Measurements from ENCODE around the gene CPSF4L. TPM values are rescaled to one million over a fixed set of nuclear protein-coding genes. Genes with fewer than 3 reads are reported as not detected.

The CPSF4L gene
- total and polyA plus RNA-seq, 2 of the 13 experiments (the other 11 are each of a cell fraction or from before 2014, with no cell fraction given) = 0.73 to 1.6 TPM

DNA sequence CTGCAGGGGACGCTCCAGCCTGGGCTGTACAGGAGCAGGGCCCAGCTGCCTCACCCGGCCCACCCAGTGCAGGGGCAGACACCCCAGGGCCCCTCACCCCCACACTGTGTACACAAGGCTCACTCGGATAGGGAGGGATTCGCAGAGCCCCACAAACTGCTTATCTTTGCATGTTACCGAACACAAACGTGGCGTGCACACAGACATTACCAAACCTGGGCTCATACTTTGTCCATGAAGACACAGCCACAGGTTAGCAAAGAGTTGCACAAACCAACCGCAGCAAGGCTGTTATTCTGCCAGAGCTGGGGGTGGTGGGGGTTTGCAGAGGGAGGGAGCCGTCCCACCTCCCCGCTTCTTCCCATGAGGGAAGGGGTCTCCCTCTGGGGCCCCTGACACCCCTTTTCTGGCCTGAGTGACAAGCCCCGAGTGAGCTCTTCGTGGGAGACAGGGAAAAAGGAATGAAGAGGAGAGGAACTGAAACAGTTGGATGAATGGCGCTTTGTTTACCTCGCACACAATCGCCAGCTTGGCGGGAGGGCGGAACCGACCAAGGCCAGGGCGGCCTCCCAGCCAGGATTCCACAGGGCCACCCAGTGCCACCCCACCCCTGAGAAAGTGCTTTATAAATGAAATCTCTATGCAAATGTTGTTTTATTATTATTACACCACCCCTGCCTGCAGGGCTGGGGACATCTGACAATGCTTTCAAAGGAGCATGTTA lies 434 bp upstream of the CPSF4L start (continued):
- TF ChIP-seq ZBTB33 (CRISPR knock-in tag; IDR thresholded peaks at IDR 0.05) (peak; percentile 47; the same call in 1 of the 2 replicates), HOXA3 (CRISPR knock-in tag; IDR thresholded peaks at IDR 0.05) (peak; percentile 73), RFX5 (IDR thresholded peaks at IDR 0.05; ENCODE audit: low read depth, low read length) (peak; percentile 35; the same call in 1 of the 2 replicates), ZFP1 (CRISPR knock-in tag; IDR thresholded peaks at IDR 0.05) (no peak), ZNF432 (CRISPR knock-in tag; IDR thresholded peaks at IDR 0.05; ENCODE audit: borderline replicate concordance) (no peak; the same call in 1 of the 2 replicates), ZNF251 (CRISPR knock-in tag; IDR thresholded peaks at IDR 0.05) (no peak), RCOR2 (CRISPR knock-in tag; IDR thresholded peaks at IDR 0.05) (0 out of 2 replicates have a peak, but pooled peaks have one; percentile 3), ZNF607 (CRISPR knock-in tag; IDR thresholded peaks at IDR 0.05; ENCODE audit: borderline replicate concordance) (no peak), SIN3B (IDR thresholded peaks at IDR 0.05; ENCODE audit: low read length) (no peak), ZNF614 (CRISPR knock-in tag; IDR thresholded peaks at IDR 0.05; ENCODE audit: borderline replicate concordance) (no peak; the same call in none of the 2 replicates), HNF1A (IDR thresholded peaks at IDR 0.05; ENCODE audit: low read depth) (peak; percentile 10), HNF1A (CRISPR knock-in tag; IDR thresholded peaks at IDR 0.05; ENCODE audit: borderline replicate concordance) (peak; percentile 84), MAFG (CRISPR knock-in tag; IDR thresholded peaks at IDR 0.05) (no peak), KAT8 (CRISPR knock-in tag; IDR thresholded peaks at IDR 0.05) (peak; percentile 79), ZKSCAN5 (CRISPR knock-in tag; IDR thresholded peaks at IDR 0.05) (no peak), NR1H2 (CRISPR knock-in tag; IDR thresholded peaks at IDR 0.05; ENCODE audit: borderline replicate concordance, low read depth) (peak; percentile 52; the same call in 1 of the 2 replicates), MYC (CRISPR knock-in tag; IDR thresholded peaks at IDR 0.05; ENCODE audit: borderline replicate concordance) (peak; percentile 57), EZH2 (conservative IDR thresholded peaks at IDR 0.05; ENCODE audit: low read depth, low read length) (no peak), TGIF2 (CRISPR knock-in tag; IDR thresholded peaks at IDR 0.05) (peak; percentile 89), MZF1 (CRISPR knock-in tag; IDR thresholded peaks at IDR 0.05; ENCODE audit: borderline replicate concordance) (no peak), HNRNPLL (IDR thresholded peaks at IDR 0.05; ENCODE audit: low read depth, low read length, poor library complexity, severe bottlenecking) (peak; percentile 35), ZNF564 (CRISPR knock-in tag; IDR thresholded peaks at IDR 0.05) (peak; percentile 89)
- TF ChIP-seq, protein P1, sequence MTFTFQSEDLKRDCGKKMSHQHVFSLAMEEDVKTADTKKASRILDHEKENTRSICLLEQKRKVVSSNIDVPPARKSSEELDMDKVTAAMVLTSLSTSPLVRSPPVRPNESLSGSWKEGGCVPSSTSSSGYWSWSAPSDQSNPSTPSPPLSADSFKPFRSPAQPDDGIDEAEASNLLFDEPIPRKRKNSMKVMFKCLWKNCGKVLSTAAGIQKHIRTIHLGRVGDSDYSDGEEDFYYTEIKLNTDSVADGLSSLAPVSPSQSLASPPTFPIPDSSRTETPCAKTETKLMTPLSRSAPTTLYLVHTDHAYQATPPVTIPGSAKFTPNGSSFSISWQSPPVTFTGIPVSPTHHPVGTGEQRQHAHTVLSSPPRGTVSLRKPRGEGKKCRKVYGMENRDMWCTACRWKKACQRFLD (CRISPR knock-in tag; IDR thresholded peaks at IDR 0.05; ENCODE audit: borderline replicate concordance) = 0 out of 2 replicates have a peak, but pooled peaks have one; percentile 52
- TF ChIP-seq, protein P2, sequence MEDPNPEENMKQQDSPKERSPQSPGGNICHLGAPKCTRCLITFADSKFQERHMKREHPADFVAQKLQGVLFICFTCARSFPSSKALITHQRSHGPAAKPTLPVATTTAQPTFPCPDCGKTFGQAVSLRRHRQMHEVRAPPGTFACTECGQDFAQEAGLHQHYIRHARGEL (CRISPR knock-in tag; IDR thresholded peaks at IDR 0.05) = 0 out of 2 replicates have a peak, but pooled peaks have one; percentile 61

Measured in HepG2 (cell line).